GM19238 (cell line): ENCODE measurements around the gene CD300A.

ENCODE experiments used
- DNase-seq: peaks from one replicate; pipeline ENCODE4 v3.0.0; 2011; ENCODE audit warnings: low spot score; ENCODE audit not compliant: insufficient read length

CD300A gene

DNA sequence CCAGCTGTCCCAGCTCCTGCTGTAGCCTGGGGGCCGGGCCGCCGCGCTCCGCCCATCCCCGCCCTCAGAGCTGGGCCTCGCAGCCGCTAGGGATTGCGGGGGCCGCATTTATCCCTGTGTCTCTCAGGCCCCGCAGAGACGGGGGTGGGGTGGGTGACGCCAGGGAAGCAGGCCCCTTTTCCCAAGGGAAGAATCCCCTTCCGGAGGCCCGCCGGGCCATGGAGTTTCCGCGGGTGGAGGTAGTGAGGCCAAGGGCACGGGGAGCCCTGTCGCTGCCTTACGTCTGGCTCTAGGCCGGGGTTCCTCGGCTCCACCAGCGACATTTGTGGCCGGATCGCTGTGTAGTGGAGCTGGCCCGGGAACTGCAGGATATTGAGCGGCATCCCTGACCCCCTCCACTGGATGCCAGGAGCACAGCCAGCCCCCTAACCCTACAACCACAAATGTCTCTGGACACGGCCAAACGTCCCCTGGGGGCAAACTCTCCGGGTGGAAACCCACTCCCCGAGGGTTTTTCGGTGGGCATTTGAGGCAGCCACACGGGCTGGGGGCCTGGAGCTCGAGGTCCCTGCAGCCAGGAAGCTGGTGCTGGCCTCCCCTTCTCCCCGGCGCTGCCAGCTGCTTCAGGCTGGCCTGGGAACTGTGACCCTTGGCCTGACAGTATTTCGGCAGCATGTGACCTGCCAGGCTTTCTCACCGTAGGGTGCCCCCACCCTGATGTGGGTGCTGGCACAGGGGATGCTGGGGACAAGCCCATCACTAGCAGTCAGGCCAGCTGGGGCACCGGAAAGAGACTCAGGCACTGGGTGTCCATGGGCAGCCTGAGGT is 12.0 kb upstream of the CD300A start:
- no peak for DNase-seq

GRCh38 chr17:74455025-74455545 is 11.3 kb upstream of the CD300A start:
- no peak for DNase-seq

GRCh38 chr17:74455821-74456220 is 10.6 kb upstream of the CD300A start:
- DNase-seq: no peak

DNA sequence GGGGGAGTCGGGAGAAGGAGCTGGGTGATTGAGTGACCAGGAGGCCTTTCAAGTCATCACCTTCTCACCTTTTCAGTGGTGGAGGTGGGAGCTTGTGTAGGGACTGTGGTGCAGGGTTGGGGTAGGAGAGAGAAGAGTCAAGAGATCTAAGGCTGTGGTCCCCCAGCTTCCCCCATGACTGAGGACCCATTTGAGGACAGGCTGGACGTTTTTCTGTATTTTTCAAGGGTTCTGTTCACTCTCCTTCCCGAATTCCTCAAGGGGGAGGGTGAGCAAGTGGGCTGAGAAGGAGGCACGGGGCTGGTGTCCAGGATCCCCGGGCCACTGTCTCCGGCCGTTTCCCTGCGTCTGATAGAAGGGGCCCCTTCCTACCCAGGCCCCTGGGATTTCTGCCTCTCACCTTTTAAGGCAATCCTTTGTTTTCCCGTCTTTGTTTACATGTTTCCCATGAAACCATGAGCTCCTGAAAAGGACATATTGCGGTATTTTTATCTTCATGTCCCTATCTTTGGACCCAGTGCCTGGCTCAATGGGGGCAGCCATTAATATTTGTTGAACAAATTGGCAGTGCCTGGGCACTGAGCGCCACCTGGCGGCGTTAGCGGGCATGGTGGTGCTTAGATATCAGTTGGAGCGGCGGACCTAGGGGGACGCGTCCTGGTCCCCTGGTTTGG is 9.2 kb upstream of the CD300A start:
- peak; percentile 63 for DNase-seq

- DNase-seq: no peak
Observed at GRCh38 chr17:74457820-74458166, 8.6 kb upstream of the CD300A start.

- DNase-seq: no peak
Observed at GRCh38 chr17:74458835-74459234, 7.6 kb upstream of the CD300A start.

DNA sequence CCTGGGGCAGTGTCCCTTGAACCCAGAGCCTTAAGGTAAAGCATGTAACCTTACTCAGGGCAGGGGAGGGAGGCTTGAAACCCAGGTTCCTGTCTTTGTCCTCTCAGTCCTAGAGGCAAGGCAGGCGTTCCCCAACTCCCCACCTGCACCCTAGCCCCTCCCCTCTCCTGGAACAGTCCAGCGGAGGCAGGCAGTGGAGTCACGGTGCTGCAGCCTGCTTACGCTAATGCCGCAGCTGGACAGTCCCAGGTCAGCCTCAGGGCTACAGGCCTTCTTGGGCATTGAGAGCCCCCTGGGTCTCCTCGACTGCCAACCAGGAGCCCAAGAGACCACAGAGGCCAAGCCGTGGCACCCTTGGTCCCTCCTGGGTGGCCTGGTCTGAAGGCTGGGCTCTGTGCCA is 6.8 kb upstream of the CD300A start:
- DNase-seq: no peak

- DNase-seq: no peak
Observed at GRCh38 chr17:74460241-74460640, 6.2 kb upstream of the CD300A start.

DNA sequence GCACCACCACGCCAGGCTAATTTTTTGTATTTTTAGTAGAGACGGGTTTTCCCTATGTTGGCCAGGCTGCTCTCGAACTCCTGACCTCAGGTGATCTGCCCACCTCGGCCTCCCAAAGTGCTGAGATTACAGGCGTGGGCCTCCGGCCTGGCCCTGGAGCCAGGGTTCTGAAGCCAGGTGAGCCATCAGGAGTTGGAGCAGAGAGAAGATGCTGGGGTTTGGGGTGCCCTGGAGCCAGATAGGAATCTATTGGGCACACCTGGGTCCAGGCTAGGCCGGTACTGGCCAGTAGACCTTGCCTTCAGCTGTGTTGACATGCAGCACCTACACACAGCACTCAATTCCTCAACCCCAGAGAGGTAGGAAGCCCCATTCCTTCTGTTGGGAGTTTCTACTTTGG is 5.4 kb upstream of the CD300A start:
- no peak for DNase-seq

- no peak for DNase-seq
Observed at GRCh38 chr17:74461611-74462010, 4.8 kb upstream of the CD300A start.

- no peak for DNase-seq
Observed at GRCh38 chr17:74464730-74465377, 1.6 kb upstream of the CD300A start.

GRCh38 chr17:74465378-74466110 is 890 bp upstream of the CD300A start:
- no peak for DNase-seq

DNA sequence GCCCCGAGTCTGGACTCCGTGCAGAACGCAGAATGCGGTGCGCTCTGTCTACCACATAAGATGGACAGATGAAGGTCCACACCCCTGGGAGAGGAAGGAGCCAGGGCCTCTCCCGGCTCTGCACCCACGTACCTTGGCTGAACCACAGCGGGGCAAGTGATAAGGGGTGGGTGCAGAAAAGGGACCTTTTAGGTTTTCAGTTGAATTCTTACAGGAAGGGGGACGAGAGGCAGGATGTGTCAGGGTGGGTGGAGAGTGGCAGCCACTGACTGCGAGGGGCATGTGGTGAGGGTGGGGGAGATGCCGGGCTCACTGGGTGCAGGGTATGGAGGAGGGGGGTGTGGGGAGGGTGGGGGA is 372 bp downstream of the CD300A start:
- no peak for DNase-seq

DNA sequence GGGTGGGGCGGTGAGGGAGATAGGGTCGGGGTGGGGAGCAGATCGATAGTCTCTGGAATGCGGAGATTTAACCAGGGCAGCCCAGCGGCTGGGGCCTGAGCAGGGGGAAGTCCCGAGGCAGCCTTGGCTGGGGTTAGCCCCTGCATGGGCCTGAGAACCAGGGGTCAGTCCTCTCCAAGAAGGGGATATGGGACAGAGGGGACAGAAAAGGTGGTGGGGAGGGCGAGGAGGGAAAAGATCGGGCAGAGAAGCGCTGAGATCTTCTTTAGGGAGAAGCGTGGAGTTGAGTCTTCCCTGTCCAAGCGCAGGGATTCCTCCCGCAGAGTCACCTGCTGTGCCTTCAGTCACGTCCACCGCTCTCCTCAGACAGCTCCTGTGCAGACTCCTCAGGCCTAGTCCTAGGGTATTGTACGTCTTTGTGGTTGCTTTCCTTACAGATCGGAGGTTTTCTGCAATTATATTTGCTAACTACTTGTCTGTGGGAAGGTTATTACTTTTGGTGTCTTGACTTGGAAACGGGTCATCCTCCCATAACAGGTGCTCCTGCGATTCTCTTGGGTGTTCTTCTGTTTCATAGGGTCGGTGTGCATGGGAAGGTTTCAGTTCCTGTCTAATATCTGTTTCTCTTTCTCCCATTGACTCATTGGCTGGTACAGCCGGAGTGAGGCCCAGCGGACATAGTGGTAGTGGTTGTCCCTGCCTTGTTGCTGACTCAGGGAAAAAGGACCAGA is 952 bp downstream of the CD300A start:
- DNase-seq: peak; percentile 76

- no peak for DNase-seq
Observed at GRCh38 chr17:74471341-74471740, 4.9 kb downstream of the CD300A start.

GRCh38 chr17:74472890-74473289 is 6.5 kb downstream of the CD300A start:
- DNase-seq: no peak

DNA sequence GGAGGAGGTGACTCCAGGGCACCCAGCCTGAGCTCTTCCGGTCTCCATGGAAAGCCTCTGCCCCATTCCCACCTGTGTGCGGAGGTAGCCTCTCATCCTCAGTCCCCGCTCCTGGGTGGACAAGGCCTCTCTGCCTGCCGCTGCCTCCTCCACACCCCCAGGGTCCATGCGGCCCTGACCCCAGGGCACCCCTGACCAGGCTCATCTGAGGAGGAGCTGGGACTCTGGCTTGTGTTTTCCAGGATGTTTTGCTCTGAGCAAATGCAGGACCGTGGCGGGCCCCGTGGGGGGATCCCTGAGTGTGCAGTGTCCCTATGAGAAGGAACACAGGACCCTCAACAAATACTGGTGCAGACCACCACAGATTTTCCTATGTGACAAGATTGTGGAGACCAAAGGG is 6.9 kb downstream of the CD300A start:
- DNase-seq: no peak

DNA sequence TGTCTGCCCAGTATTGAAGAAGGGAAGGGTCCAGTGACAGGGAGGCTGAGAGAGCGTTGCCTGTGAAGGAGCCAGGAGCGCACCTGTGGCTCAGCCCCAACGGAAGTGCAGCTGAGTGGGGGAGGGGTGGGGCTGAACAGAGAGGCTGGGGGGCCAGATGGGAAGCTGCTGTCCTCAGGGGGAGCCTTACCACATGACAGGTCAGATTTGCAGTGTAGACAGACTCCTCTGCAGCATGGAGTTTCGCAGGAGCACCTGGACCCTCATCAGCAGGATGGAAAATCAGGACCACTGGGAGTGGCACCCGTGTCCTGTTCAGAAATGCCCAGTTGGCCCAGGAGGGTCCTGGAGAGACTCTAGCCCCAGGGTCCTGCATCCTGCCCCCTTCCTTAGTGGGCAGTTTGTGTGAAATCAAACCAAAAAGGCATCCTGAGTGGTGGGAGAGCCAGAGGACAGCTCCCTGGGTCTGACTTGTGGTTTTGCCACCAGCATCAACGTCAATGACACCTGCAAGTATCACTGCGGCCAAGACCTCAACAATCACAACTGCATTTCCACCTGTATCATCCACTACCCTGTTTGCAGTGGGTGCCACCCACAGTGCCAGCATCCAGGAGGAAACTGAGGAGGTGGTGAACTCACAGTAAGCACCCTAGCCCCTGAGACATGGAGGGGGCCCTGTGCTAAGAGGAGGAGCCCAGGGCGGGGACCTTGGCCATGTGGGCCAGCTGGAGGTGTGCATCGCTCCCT is 7.8 kb downstream of the CD300A start:
- no peak for DNase-seq

GRCh38 chr17:74475189-74475588 is 8.8 kb downstream of the CD300A start:
- no peak for DNase-seq

GRCh38 chr17:74477411-74477810 is 11.0 kb downstream of the CD300A start:
- DNase-seq: no peak
